ENCODE results near the gene MDN1.
"Not testable (repeated sequence)": the region's sequence is repeated elsewhere in the genome, so short reads cannot be mapped to it uniquely, and the experiment has no call there.

The MDN1 gene

DNA sequence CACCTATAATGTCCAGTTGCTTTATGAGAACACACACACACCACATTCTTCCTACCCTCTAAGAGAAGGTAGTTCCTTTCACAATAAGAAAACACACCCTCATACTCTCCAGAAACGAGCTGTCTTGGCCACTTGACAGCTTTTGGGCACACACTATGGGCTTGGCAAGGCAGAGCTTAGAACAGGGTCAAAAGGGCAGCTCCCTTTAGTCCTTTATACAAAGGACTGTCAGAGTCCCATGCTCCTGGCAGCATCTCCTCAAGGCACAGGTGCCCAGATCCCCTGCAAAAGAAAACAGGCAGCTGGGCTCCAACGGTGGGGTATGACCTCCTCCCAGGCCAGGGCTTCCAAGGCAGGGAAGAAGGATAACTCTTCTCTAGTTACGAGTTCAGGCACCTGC is 176.2 kb downstream of the MDN1 start:
- DNase-seq, result no peak

DNA sequence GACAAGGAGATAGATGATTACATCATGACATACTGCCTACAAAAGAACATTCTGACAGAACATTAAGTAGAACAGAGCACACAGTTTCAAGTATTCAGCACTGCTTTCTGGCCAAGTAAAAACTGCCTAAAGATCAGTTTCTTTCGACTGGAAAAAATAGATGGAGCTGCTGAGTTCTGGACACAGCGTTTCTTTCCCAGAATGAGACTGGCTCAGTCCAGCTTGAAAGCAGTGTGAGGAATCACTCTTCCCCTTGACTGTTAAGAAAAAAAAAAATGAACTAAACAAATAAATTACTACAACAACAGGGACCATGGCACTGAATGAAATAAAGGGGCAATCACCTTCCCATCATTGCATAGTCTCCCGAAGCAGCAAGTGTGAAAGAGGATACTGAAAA is 176.6 kb downstream of the MDN1 start:
- no peak for DNase-seq

DNA sequence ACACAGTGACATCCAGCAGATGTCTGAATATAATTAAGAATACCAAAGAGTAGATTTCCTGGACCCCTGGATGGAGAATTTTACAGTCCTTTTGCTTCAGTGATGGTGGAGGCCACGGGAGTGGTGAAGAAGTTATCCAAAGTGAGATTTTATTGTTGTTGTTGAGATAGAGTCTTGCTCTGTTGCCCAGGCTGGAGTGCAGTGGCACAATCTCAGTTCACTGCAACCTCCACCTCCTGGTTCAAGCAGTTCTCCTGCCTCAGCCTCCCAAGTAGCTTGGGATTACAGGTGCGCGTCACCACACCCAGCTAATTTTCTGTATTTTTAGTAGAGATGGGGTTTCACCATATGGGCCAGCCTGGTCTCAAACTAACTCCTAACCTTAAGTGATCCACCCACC is 178.0 kb downstream of the MDN1 start:
- DNase-seq, result not testable (repeated sequence)

DNA sequence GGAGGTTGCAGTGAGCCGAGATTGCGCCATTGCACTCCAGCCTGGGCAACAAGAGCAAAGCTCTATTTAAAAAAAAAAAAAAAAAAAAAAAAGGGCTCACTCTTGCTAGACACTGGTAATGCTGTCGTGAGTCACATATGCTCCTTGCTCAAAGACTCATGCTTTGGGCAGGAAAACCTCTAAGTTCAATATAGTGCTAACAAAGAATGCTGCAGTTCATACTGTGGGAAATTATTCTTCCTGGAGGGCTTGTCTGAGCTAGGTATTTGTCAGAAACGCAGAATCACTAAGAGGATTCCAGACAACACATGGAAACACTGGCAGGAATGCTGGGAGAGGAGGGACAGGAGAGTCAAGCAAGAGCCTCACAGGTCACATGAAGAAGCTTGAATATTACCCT is 178.8 kb downstream of the MDN1 start:
- DNase-seq, result no peak

DNA sequence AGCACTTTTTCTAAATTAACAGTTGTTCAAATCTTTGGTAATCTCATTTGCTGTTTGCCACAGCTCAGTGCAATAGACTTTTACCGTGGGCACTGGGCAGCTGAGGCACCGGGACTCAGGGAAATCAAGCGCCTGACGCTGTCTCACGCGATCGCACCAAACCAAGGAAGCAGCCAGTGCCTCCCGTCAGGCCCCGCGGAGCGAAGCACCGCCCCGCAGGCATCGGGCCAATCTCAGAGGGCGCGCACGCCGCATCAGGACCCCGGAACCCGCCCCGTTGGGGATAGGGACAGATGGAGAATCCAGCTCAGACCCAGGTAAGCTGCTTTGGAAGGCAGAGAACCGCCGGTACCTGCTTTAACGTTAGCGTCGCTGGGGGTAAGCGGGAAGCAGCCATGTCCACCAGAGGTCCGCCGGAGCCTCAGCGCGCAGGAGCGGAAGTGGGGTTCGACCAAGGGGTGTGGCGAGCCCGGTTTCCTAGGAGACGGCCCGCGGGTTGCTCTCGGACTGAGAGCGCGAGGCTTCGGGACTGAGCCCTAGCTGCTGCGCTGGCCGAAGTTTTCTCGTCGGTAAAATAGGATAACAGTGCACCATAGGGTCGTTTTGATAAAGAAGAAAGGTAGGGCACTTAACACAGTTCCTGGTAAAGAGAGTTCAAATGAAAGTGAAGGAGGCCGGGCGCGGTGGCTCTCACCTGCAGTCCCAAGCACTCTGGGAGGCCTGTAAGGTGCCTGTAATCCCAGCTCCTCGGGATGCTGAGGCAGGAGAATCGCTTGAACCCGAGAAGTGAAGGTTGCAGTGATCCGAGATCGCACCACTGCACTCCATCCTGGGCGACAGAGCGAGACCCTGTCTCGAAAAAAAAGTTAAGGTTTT is 181.0 kb downstream of the MDN1 start, which contains the start of gene LYRM2:
TSS of gene LYRM2 (minus strand) at position 428 of the 876 bp plus-strand sequence. CDS start at position 397, 31 bp downstream.
- DNase-seq, result peak; percentile 74

DNA sequence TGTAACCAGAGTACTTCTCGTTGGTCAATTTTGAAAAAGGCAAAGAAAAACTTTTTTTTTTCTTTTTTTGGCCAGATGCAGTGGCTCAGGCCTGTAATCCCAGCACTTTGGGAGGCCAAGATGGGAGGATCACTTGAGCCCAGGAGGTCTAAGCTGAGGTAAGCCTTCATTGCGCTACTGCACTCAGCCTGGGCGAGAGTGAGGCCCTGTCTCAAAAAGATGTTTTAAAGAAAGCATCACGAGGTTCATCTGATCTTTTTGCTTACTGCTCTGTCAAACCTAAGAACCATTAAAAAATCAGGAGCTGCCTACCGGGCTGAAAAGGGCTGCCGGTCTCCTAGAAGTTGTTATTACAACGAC is 181.7 kb downstream of the MDN1 start:
- DNase-seq, result no peak

DNA sequence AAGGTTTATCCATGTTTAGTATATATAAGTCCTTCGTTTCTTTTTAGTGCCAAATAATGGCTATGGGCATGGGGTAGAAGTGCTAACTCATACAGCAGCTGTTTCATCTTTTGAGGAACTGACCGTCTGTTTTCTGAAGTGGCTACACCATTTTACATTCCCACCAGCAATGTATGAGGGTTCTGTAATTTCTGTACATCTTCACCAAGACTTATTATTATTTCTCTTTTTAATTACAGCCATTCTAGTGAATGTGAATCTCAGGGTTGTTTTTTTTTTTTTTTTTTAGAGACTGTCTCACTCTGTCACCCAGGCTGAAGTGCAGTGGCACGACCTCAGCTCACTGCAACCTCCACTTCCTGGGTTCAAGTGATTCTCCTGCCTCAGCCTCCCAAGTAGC is 183.2 kb downstream of the MDN1 start:
- DNase-seq, result not testable (repeated sequence)

DNA sequence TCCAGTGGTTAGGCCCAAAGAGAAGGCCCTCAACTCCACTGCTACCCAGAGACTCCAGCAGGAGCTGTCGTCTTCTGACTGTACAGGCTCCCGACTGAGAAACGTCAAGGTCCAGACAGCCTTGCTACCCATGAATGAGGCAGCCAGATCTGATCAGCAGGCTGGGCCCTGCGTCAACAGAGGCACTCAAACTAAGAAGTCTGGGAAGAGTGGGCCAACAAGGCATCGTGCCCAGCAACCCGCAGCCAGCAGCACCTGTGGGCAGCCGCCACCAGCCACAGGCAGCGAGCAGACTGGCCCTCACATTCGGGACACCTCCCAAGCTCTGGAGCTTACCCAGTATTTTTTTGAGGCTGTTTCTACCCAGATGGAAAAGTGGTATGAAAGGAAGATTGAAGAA is 189.1 kb downstream of the MDN1 start:
- no peak for DNase-seq

DNA sequence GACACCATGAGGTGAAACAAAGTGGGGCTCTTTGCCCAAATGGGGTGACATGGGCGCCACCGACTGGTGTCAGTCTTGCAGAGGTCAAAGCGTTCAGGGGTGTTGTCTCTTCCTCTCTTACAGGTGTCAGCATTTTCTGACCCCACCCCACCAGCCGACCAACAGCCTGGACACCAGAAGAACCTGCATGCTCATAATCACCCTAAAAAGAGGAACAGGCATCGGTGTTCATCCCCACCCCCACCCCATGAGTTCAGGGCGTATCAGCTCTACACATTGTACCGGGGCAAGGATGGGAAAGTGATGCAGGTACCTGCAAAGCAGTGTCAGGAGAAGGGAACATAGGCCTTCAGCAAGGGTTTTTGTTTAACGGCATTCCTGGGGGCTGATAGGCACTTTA is 195.8 kb downstream of the MDN1 start:
- no peak for DNase-seq

DNA sequence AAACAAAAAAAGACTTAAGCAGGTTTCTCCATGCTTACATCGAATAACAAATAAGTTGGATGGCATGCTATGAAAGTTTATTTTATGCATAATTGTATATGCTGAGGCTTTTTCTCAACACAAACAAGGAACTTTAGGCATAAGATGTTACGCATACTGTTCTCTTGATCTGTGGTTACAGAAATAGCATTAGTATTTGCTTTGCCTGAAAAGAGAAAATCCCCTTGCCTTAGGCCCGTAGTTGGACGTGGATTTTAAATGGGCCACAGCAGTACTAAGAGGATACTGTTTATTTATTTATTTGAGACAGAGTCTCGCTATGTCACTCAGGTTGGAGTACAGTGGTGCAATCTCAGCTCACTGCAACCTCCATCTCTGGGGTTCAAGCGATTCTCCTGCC is 200.0 kb downstream of the MDN1 start:
- DNase-seq, result no peak

DNA sequence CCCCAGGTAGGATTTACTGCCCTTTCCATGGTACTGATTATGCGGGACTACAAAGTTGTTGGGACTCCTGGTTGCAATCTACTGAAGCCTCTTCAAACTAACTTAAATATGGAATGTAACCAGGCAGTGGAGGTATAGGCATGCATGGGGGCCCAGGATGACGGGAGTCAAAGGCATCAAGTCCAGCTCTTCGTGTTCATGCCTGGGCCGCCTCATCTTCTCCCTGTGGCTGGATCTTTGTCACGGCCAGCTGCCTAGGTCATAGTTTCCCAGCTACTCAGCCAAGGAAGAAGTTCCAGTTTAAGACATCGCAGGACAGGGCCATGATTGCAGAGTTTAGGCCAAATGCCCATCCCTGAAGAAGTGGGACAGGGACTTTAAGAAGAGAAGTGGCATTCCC is 201.6 kb downstream of the MDN1 start:
- no peak for DNase-seq

DNA sequence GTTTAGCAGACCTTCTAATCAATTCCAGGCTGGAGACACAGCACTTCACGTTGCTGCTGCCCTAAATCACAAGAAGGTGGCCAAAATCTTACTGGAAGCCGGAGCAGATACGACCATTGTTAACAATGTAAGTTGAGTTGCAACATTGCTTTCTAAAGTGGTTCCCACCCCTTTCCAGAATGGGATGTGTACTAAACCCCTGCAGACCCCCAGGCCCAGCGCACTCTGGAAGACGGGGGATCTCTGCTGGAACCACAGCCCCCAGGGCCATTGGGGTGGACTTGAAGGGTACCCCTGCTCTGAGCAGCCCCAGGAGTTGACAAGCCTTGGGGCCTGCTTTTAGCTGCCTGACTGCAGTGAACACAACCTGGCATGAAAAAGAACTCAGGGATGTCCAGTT is 203.1 kb downstream of the MDN1 start:
- DNase-seq, result no peak

DNA sequence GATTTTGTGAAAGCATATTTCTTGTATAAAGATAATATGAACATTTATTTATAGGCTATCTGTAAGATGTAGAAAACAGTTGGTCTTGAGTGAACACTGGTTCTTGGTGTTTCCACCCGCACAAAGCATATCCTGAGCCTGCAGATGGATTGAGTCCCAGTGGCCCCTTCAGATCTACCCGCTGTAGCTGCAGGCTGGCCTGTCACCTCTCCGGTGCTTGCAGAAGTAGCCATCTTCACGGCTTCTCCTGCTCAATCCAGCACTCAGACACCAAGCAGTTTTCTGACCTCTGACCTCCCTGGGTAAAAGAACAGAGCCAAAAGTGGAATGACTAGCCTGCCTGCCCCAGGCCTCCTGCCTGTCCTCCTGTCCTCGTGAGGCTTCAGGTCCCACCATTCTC is 203.7 kb downstream of the MDN1 start:
- no peak for DNase-seq

DNA sequence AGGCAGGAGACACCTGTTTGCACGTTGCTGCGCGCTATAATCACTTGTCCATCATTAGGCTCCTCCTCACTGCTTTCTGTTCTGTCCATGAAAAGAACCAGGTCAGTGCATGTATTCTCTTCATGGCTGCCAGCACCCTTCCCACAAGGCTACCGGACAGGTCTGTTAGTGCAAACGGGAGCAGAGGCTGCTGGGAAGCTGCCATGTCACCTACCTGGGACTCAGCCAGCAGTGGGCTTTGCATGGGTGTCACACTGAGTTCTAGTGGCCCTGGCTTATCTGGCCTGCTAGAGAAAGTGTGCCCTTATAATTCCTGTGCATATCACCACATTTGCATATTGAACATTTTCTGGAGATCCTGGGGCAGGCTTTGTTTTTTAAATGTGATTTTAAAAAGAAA is 205.8 kb downstream of the MDN1 start:
- DNase-seq, result no peak

DNA sequence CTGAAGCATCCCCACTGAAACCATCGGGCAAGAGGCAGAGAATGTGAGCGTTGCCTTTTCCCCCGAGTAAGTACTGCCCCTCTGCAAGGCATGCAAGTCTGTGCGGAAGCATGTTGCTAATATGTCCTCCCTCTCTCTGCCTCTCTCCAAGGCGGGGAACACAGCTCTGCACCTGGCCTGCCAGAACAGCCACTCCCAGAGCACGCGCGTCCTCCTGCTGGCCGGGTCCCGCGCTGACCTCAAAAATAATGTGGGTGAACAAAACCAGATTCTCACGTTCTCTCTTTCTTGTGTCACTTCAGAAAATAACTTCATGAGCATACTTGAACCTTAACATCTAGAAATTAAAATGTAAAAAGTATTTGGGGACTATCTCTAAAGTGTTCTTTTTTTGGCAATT is 207.5 kb downstream of the MDN1 start:
- no peak for DNase-seq

DNA sequence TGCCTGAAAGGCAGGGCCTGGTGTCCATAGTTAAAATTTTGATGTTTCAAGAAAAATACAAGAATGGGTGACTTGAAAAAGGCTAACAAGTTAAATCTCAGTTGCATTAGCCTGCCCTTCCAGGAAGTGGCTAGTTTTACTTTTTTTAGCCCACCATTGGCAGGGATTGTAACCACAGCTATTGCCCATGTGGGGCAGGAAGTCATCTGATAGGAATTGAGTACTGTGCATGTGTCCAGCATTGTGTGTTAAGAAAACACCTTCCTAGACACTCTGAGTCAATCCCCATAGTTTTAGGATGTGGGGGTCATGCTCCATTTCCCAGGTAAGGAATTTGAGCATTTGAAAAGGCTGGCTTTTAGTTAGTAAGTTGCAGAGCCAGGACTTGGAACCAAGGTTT is 207.9 kb downstream of the MDN1 start:
- no peak for DNase-seq

DNA sequence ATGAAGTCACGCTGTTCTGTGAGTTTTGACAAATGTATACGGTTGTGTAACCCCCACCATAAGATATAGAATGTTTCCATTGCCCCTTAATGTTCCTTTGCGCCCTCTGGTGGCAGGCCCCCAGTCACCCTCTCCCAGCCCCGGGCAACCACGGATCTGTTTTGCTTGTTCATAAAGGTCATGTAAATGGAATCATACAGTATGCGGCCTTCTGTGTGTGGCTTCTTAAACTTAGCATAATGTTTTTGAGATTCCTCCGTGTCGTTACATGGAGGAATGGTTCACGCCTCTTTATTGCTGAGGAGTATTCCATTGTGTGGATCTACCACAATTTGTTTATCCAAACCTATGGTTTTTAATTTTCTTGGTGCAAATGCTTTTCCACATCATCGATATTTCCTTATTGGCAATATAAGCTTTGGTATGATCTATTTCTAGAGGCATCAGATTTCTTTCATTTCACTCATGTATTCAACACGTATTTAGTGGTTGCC is 209.4 kb downstream of the MDN1 start:
- DNase-seq, result peak; percentile 31

DNA sequence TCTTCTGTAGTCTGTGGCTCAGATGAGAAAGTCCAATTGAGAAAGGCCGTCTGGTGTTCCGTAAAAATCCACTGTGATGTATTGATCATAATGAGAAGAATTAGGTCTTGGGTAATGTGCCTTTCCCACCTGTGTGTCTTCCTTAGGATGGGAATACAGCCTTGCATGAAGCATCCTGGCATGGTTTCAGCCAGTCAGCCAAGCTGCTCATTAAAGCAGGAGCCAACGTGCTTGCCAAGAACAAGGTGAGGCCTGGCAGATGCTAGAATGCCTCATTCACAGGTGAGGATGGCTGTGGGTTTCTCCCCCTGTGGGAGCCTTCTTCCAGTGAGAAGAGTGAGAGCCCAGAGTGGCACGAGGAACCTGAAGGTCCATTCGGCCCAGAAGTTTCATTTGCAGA is 213.7 kb downstream of the MDN1 start:
- DNase-seq, result no peak

DNA sequence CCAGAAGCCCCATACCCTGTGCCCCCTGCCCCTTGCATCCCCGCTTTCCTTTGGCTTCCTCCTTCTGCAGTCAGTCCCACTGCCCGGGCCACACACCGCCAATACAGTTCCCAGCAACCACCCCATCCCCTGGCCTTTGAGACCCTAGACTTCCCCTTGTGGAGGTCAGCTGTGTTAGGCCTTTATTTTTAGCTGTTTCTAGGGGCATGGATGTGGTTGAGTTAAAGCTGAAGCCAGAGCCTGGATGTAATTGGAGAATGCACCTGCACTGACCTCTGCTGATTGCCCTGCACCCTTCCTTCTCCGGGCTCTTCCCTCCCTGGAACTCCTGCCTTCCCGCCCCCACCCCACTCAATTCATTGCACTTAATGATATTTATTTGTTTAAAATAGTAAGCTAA is 214.9 kb downstream of the MDN1 start:
- DNase-seq, result no peak

DNA sequence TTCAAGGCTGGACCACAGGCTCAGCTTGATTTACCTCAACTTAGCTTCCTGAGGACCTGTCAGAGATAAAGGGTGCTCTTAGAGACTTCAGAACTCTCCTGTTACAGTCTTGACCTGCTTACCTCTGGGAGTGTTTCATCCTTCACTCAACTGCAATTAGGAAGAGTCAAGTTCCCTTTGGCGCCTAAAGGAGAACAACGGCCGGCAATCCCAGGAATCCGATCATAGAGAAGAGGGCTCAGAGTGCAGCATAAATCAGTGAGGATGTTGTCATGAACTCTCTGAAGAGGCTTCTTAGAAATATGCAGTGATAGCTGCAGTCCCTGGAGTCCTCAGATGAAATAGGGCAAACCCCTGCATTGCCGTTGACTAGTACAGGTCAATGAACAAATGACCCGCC is 217.4 kb downstream of the MDN1 start:
- no peak for DNase-seq

DNA sequence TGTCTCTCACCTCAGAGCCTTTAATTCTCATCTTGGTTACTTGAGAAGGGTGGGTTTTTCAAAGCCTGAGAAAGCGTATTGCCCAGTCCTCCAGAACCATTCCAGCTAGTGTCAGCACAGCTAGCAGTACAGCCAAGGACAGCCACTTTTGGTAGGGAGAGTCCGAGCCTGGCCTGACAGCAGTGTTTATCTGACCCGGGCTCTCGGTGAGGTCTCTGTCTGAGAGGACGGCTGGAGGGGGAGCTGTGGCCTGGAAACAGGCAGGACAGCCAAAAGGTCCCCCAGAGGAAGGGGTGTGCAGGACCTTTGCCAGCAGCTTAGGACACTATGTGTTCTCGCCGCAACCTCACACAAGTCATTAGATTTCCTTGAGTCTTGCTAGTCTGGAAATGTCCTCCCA is 219.9 kb downstream of the MDN1 start:
- no peak for DNase-seq

DNA sequence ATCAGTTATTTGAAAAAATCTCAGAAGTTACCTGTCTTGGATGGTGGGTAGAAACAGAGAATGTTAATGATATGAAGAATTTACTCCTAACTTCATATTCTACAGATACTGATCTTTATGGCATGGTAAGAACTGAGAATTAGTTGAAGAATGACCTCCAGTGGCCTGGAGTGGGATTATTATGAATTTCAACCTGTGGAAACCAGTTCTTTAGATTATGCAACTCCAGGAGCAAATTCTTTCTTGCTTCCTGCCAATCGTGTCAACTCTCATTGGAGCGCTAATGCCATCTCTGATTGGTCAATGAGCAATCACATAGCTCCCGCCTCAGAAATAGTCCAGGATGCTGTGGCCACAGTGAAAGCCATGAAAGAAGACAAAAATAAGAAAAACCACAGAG is 221.6 kb downstream of the MDN1 start:
- DNase-seq, result peak; percentile 25

DNA sequence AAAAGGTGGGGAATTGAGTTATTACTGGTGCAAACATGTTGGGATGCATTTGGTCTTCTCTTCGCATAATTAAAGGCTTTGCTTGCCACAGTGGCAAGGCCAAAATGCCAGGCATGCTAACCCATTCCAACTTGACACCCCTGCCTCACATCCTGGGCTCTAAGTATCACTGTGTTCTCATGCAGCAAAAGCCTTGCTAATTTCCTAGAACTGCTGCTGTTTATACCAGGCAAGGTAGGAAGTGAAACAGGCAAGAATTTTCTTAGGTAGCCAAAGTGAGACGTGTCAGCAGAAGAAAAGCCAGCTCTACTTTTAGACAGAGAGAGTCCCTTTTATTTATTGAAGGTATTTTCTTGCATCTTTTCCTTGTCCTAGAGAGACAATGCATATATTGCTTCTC is 222.2 kb downstream of the MDN1 start:
- no peak for DNase-seq

DNA sequence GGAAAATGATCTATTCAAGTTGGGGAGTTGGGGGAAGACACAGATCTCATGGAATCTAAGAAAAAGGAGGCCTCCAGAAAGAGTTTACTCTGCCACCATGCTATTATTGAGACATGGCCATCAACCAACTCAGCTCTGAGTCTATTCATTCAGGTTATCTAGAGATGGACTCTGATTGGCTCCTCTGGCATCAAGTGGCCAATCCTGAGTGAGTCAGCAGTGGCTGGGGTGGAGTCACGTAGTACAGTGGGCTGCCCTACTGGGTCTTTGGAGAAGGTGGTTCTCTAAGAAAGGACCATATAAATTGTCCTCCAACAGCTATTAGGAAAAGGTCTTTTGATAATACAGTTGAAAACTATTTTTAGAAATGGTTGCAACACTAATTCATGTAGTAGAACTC is 223.1 kb downstream of the MDN1 start:
- no peak for DNase-seq

DNA sequence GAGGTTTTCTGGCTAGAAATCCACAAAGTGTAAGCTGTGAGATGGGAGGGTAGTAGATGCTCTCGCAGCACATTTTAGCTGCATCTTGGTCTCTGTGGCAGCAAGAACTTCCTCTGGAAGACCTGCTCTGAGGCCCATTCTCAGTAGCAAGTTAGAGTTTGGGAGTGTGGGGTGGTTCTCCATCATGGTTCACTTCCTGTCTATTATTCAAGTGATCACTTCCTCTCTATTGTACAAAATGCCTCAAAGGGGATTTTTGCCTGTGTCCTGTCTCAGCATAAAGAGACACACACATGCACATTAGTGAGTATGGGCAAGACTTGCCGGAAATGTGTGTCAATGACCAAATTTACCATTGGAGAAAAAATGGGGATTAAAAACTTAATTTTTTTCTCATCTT is 223.5 kb downstream of the MDN1 start:
- DNase-seq, result no peak
